ENCODE data around the gene EHBP1L1.

Gene EHBP1L1

GRCh38 chr11:65595543-65596281 lies 19.9 kb downstream of the EHBP1L1 start, which contains the start of gene KCNK7:
Gene KCNK7, minus strand, starts transcription at chr11:65595800. Its CDS starts 28 bp downstream, at chr11:65595772.
- TF ChIP-seq CTCF (IDR thresholded peaks at IDR 0.05; ENCODE audit: extremely low read depth, missing control alignments) = no peak

GRCh38 chr11:65596520-65596919 lies 20.7 kb downstream of the EHBP1L1 start:
- TF ChIP-seq CTCF (IDR thresholded peaks at IDR 0.05; ENCODE audit: extremely low read depth, missing control alignments) = no peak
- no peak for DNase-seq (ENCODE audit: low spot score)

More at GRCh38 chr11:65595543-65596281, 19.9 kb downstream of the EHBP1L1 start, which contains the start of gene KCNK7:
- DNase-seq (ENCODE audit: low spot score) = no peak

- no peak for DNase-seq (ENCODE audit: low spot score)
- no peak for TF ChIP-seq CTCF (IDR thresholded peaks at IDR 0.05; ENCODE audit: extremely low read depth, missing control alignments)
These were observed 22.4 kb downstream of the EHBP1L1 start for GRCh38 chr11:65598258-65598699.

- no peak for TF ChIP-seq CTCF (IDR thresholded peaks at IDR 0.05; ENCODE audit: extremely low read depth, missing control alignments)
These were observed 23.5 kb downstream of the EHBP1L1 start for GRCh38 chr11:65599216-65599954.

GRCh38 chr11:65599955-65600246 lies 24.0 kb downstream of the EHBP1L1 start:
- TF ChIP-seq CTCF (IDR thresholded peaks at IDR 0.05; ENCODE audit: extremely low read depth, missing control alignments) = no peak
- no peak for DNase-seq (ENCODE audit: low spot score)

More at GRCh38 chr11:65599216-65599954, 23.5 kb downstream of the EHBP1L1 start:
- DNase-seq (ENCODE audit: low spot score) = no peak

- no peak for DNase-seq (ENCODE audit: low spot score)
- no peak for TF ChIP-seq CTCF (IDR thresholded peaks at IDR 0.05; ENCODE audit: extremely low read depth, missing control alignments)
These were observed 28.4 kb downstream of the EHBP1L1 start for GRCh38 chr11:65604258-65604657.
